Midbrain (tissue), 1 donor: ENCODE data around the gene TBC1D22B.
"Not testable (repeated sequence)": the region's sequence is repeated elsewhere in the genome, so short reads cannot be mapped to it uniquely, and the experiment has no call there.

ENCODE experiments used
- DNase-seq: peaks from one replicate; lab custom pipeline; 2025; lab: John Stamatoyannopoulos, UW

Gene TBC1D22B

GRCh38 chr6:37303891-37304503, 46.4 kb downstream of the TBC1D22B start:
- DNase-seq = peak; percentile 45

- DNase-seq = no peak
These were observed 47.2 kb downstream of the TBC1D22B start for GRCh38 chr6:37304766-37305165.

DNA sequence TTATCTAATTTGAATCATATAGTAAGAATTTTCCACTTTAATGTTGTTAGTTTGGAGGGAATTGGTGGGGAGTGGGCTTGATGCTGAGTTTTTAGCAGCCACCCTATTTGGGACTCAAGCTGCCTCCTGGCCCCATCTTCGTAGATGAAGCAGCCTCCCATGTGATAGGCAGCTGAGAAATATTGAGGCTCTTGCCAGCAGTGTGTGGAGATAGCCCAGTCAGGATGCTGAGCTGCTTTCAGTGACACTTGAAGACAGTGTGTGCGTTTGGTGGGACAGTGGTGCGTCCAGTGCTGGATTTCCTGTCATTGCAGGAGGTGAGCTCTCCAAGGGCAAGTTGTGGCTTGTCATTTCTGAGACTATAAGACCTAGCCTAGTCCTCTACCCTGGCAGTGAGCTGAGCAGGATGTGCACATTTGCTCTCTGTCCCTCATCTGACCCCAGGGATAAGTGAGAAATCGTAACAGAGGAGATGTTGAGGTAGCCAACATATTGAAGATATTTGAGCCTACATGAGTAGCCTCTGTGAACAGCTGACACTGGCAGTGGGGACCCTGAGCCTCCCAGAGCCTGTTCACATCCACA, 48.4 kb downstream of the TBC1D22B start:
- DNase-seq = no peak

- DNase-seq = no peak
These were observed 49.2 kb downstream of the TBC1D22B start for GRCh38 chr6:37306624-37307222.

- not testable (repeated sequence) for DNase-seq
These were observed 49.9 kb downstream of the TBC1D22B start for GRCh38 chr6:37307484-37307883.

- DNase-seq = no peak
These were observed 50.7 kb downstream of the TBC1D22B start for GRCh38 chr6:37308069-37308815.

DNA sequence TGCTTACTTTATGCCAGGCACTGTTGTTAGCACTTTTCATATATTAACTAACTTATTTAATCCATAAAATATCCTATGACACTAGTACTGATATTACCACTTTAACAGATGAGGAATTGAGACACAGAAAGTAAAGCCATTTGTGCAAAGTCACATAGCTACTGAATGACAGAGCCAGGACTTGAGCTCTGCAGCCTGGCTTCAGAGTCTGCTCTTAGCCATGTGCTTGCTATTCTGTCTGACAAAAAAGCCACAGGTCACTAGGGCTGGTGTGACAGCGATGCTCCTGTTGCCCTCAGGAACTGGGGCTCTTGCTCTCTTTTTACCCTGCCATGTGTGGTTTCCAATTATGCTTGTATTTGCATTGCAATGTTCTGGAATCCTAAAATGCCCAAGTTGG, 51.5 kb downstream of the TBC1D22B start:
- no peak for DNase-seq

DNA sequence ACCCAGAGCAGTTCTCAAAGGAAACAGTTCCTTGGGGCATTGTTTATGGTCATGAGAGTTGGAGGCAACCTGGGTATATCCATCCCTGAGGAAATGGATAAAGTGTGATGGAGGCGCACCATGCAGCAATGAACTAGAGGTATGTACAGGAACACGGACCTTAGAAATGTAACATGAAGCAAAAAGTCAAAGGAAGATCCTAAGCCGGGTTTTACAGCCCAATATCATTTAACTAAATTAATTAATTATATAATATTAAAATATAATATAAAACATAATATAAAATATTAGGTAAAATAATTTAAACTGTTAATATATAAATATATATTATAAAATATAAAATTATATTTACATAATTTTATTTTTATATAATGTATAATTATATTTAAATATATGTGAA, 52.1 kb downstream of the TBC1D22B start:
- DNase-seq = no peak

DNA sequence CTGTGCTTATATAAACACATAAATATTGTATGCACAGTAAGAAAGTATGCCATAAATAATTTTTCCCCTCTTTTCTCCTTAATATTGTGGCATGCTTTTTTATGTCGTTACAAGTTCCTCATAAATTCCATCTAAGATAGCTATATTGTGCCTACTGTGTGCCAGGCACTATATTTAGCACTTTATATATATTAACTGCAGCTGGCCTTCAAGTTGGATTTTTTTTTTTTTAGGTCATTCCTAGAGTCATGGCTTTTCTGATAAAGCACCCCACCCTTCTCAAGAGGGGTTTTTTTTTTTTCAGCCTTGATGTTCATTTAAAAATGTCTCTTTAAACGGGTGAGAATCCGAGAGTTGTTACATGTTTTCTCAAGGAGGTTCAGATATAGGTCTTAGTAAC, 53.4 kb downstream of the TBC1D22B start:
- DNase-seq = no peak

- peak; percentile 10 for DNase-seq
These were observed 54.3 kb downstream of the TBC1D22B start for GRCh38 chr6:37311741-37312473.

DNA sequence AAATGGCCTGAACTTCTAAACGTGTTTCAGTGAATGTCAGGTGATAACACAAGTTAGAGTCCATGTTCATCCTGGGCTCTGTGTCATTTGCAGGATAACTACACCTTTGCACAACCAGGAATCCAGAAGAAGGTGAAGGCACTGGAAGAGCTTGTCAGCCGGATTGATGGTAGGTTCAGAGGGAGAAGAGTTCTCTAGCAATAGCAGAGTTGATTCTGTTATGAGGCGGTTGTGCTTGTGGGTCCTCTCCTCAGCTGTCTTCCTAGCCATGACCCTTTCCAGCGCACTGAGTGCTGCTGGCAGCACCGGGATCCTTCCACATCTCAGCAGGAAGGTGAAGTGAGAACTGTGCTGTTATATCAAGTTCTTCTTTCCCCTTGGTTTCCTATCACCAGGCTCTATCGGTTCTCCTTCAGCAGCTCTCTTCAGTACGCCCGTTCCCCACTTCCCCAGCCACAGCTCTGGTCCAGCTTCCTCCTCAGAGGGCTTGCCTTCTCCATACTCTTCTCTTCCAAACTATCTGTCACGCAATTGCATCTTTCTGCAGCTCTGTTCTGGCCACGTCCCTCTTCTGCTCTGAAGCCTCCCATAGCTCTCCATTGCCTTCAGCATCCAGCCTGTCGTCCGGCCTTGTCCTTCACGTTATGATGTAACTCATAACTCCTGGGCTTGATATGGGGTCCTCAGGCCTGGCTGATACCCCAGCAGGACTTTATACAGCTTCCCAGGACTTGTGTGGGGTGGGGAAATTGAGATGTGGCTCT, 56.3 kb downstream of the TBC1D22B start:
- no peak for DNase-seq

DNA sequence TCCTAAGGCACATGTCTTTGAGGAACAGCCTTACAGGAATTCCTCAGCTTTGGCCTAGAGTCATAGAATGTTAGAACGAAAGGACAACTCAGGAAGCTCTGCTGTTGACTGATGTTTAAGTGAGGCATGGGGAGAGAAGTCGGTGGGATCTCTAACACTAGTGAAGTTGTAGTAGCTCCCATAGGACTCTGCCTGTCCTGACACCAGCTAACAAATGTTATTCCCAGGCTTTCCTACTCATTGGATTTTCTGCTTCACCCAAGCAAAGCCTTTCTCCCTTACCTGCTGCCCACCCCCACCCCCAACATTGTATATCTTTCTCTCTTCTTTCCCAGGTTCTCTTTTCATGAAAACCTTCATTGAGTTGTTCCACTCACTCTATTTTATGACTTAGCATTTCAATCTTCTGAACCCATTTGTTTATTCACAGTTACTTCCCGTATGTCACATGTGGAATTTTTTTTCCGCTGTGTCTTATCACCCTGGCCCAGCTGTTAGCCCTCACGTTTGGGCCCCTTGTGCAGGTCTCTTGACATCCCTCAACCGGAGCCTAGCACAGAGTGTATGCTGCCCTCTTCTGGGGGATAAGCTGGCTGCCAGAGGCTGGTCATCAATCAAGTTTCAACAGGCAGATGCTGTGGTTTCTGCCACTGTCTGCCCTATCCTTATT, 57.0 kb downstream of the TBC1D22B start:
- peak; percentile 17 for DNase-seq

DNA sequence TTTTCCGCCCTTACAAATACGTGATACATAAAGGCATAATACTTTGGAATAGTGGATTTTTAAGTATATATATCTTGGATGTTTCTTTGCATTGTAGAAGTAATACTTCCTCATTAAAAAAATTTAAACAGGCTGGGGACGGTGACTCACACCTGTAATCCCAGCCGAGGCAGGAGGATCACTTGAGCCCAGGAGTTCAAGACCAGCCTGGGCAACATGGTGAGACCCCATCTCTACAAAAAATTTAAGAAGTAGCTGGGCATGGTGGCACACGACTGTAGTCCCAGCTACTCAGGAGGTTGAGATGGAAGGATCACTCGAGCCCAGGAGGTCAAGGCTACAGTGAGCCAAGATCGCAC, 57.6 kb downstream of the TBC1D22B start:
- no peak for DNase-seq

GRCh38 chr6:37316071-37316470, 58.5 kb downstream of the TBC1D22B start:
- no peak for DNase-seq

DNA sequence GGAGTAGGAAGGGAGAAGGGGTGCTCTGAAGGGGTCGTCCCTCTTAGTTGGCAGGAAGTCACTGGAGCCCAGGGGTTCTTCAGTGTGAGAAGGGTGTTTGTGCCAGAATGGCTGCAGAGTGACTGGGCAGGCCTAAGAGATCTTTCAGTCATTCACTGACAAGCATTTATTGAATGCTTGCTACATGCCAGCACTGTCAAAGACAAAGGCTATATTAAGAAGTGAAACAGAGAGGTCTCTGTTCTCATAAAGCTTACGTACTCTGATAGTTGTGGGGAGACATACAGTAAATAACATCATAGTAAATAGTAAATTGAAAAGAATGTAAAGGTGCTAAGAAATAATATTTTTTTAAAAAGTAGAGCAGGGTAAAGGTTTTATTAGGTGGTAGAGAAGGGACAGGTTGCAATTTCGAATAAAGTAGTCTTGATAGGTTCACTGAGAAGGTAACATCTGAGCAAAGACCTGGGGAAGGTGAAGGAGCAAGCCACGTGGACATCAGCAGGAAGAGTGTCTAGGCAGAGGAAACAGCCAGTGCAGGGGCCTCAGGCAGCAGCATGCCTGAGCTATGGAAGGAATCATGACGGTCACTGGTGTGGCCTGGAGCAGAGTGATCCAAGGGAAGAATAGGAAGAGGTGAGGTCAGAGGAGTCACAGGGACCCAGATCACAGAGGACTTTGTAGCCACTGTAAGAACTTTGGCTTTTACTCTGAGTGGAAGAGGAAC, 59.9 kb downstream of the TBC1D22B start:
- no peak for DNase-seq

- no peak for DNase-seq
These were observed 61.6 kb downstream of the TBC1D22B start for GRCh38 chr6:37319156-37319555.

- no peak for DNase-seq
These were observed 62.4 kb downstream of the TBC1D22B start for GRCh38 chr6:37319856-37320480.

DNA sequence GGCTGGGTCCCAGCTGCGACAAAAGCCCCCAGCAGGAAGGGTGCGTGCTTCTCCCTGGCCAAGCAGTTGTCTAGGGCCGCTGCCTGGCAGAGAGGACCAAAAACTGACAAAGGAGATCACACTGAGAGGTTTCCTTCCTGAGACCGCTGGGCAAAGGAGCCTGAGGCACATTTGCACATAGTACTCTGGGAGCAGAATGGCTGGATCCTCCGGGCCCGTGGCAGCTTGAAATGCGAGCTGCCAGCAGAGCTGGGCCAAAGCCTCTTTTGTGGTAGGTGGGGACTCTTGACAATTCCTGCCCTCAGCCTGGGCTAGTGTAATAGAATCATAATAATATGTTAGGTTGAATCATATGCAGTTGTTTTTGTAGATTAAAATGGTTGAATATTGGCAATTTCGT, 63.1 kb downstream of the TBC1D22B start:
- DNase-seq = no peak

- no peak for DNase-seq
These were observed 63.5 kb downstream of the TBC1D22B start for GRCh38 chr6:37321101-37321500.
